Smooth muscle cell (in vitro differentiated cells): Measurements from ENCODE around the gene SND1. TPM values are rescaled to one million over a fixed set of nuclear protein-coding genes. Genes with fewer than 3 reads are reported as not detected.

Experiments
- DNase-seq: peaks from one replicate; lab custom pipeline; 2025; ENCODE audit not compliant: unreplicated experiment; lab: John Stamatoyannopoulos, UW
- H2AFZ ChIP-seq: fragments of 200-600 bp; sonication (generic); 2 replicates; pipeline ENCODE4 v1.6.0; 2016; ENCODE audit warnings: antibody characterized with exemption, low read depth, mild to moderate bottlenecking
- H3F3A ChIP-seq: fragments of 200-600 bp; sonication (generic); 2 replicates; pipeline ENCODE4 v1.6.0; 2017; ENCODE audit warnings: antibody characterized with exemption, low read depth
- H3K27ac ChIP-seq: fragments of 200-600 bp; sonication (generic); 2 replicates; pipeline ENCODE4 v1.5.1; 2016; ENCODE audit warnings: low read depth, mild to moderate bottlenecking
- H3K27me3 ChIP-seq: fragments of 200-600 bp; sonication (generic); 2 replicates; pipeline ENCODE4 v1.6.1; 2016; ENCODE audit warnings: low read depth, mild to moderate bottlenecking
- H3K36me3 ChIP-seq: fragments of 200-600 bp; sonication (generic); 2 replicates; pipeline ENCODE4 v1.5.1; 2016; ENCODE audit warnings: low read depth
- H3K4me1 ChIP-seq: fragments of 200-600 bp; sonication (generic); 2 replicates; pipeline ENCODE4 v1.5.1; 2016; ENCODE audit warnings: low read depth
- H3K4me2 ChIP-seq: fragments of 200-600 bp; sonication (generic); 2 replicates; pipeline ENCODE4 v1.6.0; 2016; ENCODE audit warnings: mild to moderate bottlenecking
- H3K4me3 ChIP-seq: fragments of 200-600 bp; sonication (generic); 2 replicates; pipeline ENCODE4 v1.5.1; 2016; ENCODE audit warnings: mild to moderate bottlenecking
- H3K79me2 ChIP-seq: fragments of 200-600 bp; sonication (generic); 2 replicates; pipeline ENCODE4 v1.6.0; 2016; ENCODE audit warnings: low read depth, mild to moderate bottlenecking
- H3K9ac ChIP-seq: fragments of 200-600 bp; sonication (generic); 2 replicates; pipeline ENCODE4 v1.6.0; 2016; ENCODE audit warnings: low read depth
- H3K9me3 ChIP-seq: fragments of 200-600 bp; sonication (generic); replicated peaks from 2 replicates; pipeline ENCODE4 v1.5.1; 2016; ENCODE audit warnings: low read depth
- H4K20me1 ChIP-seq: fragments of 200-600 bp; sonication (generic); 2 replicates; pipeline ENCODE4 v1.6.0; 2016; ENCODE audit warnings: low read depth
- WGBS: methylation state at CpG from one replicate; pipeline ENCODE4 v1.1.7; 2016; ENCODE audit warnings: low lambda C conversion rate; 5-methylcytosine and 5-hydroxymethylcytosine counted together
- polyA plus RNA-seq: library from polyadenylated mRNA; unstranded; fragments of >200 nt; fragmentation: Nextera tagmentation; extraction: Ambion mirVana; gene quantifications from 2 replicates; pipeline ENCODE4 v1.2.1, GENCODE V29; 2016
- total RNA-seq: library from RNA; depleted of rRNA; stranded (reverse); fragments of >200 nt; gene quantifications from 2 replicates; pipeline ENCODE4 v1.2.3, GENCODE V29; 2014
- TF ChIP-seq, protein P1 (sequence below): fragments of 200-600 bp; sonication (generic); IDR thresholded peaks from 2 replicates; pipeline ENCODE4 v1.5.1; 2017; ENCODE audit warnings: borderline replicate concordance, mild to moderate bottlenecking, antibody characterized with exemption; ENCODE audit not compliant: insufficient read depth, poor library complexity, severe bottlenecking

The SND1 gene
- total and polyA plus RNA-seq, 2 experiments from 2014 or later = 129 to 136 TPM

DNA sequence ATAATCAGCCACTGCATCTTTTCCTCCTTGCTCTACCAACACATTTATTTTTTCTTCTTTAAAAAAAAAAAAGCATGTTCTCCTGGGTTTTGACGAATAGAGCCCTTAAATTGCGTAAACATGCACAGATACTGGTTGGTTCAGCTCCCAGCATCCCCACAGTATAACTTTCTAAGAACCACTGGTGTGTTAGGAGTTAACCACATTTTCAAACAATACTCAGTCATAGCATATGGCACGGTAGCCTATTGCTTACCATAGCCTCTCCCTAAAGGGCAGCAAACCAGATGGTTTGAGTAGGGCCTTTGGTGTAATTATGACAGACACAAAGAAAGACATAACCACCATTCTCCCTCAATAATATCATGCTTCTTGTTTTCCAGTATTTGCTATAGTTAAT is 234.3 kb downstream of the SND1 start:
- Histone ChIP-seq H2AFZ (no peak overlapping the region), H3F3A (peaks cover 11% of the 10 kb centered on the region), H3K79me2 (peaks cover 13% of the 10 kb centered on the region), H3K4me3 (no peak overlapping the region), H3K9ac (no peak overlapping the region), H4K20me1 (peaks cover 99% of the 10 kb centered on the region), H3K4me2 (peak overlapping the region; percentile 30), H3K9me3 (no peaks in the 10 kb centered on the region), H3K4me1 (peaks cover 27% of the 10 kb centered on the region), H3K27ac (peak overlapping the region; percentile 22), H3K27me3 (no peaks in the 10 kb centered on the region), H3K36me3 (peaks cover 4% of the 10 kb centered on the region)
- whole genome bisulfite sequencing = 28% methylated on average over 3 of the region's 3 CpGs
- TF ChIP-seq, protein P1, sequence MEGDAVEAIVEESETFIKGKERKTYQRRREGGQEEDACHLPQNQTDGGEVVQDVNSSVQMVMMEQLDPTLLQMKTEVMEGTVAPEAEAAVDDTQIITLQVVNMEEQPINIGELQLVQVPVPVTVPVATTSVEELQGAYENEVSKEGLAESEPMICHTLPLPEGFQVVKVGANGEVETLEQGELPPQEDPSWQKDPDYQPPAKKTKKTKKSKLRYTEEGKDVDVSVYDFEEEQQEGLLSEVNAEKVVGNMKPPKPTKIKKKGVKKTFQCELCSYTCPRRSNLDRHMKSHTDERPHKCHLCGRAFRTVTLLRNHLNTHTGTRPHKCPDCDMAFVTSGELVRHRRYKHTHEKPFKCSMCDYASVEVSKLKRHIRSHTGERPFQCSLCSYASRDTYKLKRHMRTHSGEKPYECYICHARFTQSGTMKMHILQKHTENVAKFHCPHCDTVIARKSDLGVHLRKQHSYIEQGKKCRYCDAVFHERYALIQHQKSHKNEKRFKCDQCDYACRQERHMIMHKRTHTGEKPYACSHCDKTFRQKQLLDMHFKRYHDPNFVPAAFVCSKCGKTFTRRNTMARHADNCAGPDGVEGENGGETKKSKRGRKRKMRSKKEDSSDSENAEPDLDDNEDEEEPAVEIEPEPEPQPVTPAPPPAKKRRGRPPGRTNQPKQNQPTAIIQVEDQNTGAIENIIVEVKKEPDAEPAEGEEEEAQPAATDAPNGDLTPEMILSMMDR = no peak
- no peak for DNase-seq

DNA sequence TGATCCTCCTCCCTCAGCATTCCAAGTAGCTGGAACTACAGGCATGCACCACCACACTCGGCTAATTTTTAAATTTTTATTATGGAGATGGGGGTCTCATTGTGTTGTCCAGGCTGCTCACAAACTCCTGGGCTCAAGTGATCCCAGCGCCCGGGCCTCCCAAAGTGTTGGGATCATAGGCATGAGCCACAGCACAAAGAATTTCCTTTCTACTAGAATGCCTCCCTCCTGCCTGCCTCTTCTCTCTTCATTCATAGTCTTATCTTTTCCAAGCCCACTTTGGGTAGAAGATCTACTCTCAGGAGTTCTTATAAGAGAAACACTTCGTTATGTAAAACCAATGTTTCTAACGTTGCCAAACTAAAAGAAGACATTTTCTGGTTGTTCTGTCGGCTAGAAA is 235.1 kb downstream of the SND1 start:
- Histone ChIP-seq H3K4me2 (no peak overlapping the region), H3K4me1 (peaks cover 27% of the 10 kb centered on the region), H3K27me3 (no peaks in the 10 kb centered on the region), H3F3A (peaks cover 11% of the 10 kb centered on the region), H3K36me3 (peaks cover 4% of the 10 kb centered on the region), H3K79me2 (peaks cover 9% of the 10 kb centered on the region), H3K27ac (no peak overlapping the region), H3K9ac (no peak overlapping the region), H2AFZ (no peak overlapping the region), H3K4me3 (no peak overlapping the region), H4K20me1 (peaks cover 99% of the 10 kb centered on the region), H3K9me3 (no peaks in the 10 kb centered on the region)
- TF ChIP-seq, protein P1 = no peak
- no peak for DNase-seq
- WGBS = 73% methylated on average over 6 of the region's 6 CpGs

DNA sequence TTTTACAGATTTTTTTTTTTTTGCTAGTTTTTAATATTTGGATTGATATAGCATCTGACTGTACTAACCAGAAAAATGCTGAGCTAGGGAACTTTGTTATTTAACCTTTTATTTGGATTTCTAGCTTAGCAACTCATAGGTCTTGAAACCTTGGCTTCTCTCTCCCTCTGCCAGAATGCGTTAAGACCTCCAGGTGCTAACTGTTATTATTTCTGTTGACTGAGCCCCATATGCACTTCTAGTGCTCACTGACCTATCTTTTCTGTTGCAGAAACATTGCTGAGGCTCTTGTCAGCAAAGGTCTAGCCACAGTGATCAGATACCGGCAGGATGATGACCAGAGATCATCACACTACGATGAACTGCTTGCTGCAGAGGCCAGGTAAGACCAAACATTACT is 235.6 kb downstream of the SND1 start:
- no peak overlapping the region for H3K9ac ChIP-seq
- 71% methylated on average over 3 of the region's 3 CpGs for WGBS
- no peak overlapping the region for H2AFZ ChIP-seq
- H3K27ac ChIP-seq = no peak overlapping the region
- peaks cover 9% of the 10 kb centered on the region for H3K79me2 ChIP-seq
- TF ChIP-seq, protein P1 = no peak
- no peaks in the 10 kb centered on the region for H3K27me3 ChIP-seq
- no peak overlapping the region for H3K4me3 ChIP-seq
- H4K20me1 ChIP-seq = peaks cover 100% of the 10 kb centered on the region
- peaks cover 11% of the 10 kb centered on the region for H3F3A ChIP-seq
- H3K9me3 ChIP-seq = no peaks in the 10 kb centered on the region
- H3K4me2 ChIP-seq = no peak overlapping the region
- no peak for DNase-seq
- H3K4me1 ChIP-seq = peaks cover 27% of the 10 kb centered on the region
- peaks cover 4% of the 10 kb centered on the region for H3K36me3 ChIP-seq

DNA sequence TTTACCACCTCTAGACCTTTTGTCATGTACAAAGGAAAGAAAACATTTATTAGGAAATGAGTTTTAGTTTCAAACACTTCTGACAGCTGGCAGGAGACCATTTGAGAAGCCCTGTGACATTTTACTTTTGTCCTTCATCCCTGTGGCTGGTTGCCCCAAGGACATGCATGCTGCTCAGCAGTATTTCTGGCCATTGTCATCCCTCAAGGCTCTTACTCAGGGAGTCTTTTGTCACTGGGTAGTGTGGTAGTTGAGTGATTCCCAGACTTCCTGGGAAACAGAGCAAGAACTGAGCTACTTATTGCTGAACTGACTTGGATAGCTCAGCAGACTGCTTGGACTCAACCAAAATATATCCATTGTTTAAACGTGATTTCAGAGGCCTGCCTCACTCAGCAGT is 236.4 kb downstream of the SND1 start:
- Histone ChIP-seq H4K20me1 (peaks cover 100% of the 10 kb centered on the region), H3K79me2 (peaks cover 10% of the 10 kb centered on the region), H2AFZ (no peak overlapping the region), H3K27me3 (no peaks in the 10 kb centered on the region), H3K4me2 (no peak overlapping the region), H3K27ac (no peak overlapping the region), H3K9ac (no peak overlapping the region), H3K9me3 (no peaks in the 10 kb centered on the region), H3F3A (peaks cover 11% of the 10 kb centered on the region), H3K4me3 (no peak overlapping the region), H3K4me1 (peaks cover 27% of the 10 kb centered on the region), H3K36me3 (peaks cover 4% of the 10 kb centered on the region)
- WGBS = 33% methylated on average over 1 of the region's 1 CpG
- DNase-seq = no peak
- TF ChIP-seq, protein P1 = no peak
